Dendritic cell treated with granulocyte-macrophage colony-stimulating factor and Interleukin-4, amounts not matched to agents 40 ng/mL and 50 ng/mL, for 4 days (primary cell): ENCODE measurements around the gene PHC1.
"Not testable (repeated sequence)": the region's sequence is repeated elsewhere in the genome, so short reads cannot be mapped to it uniquely, and the experiment has no call there.

Experiments
- H3K27ac Mint-ChIP-seq: one replicate; pipeline ENCODE4 v1.8.0; 2022; ENCODE audit warnings: mild to moderate bottlenecking, mixed read lengths
- H3K27me3 Mint-ChIP-seq: one replicate; pipeline ENCODE4 v1.8.0; 2022; ENCODE audit warnings: mild to moderate bottlenecking, mixed read lengths
- H3K36me3 Mint-ChIP-seq: one replicate; pipeline ENCODE4 v1.8.0; 2022; ENCODE audit warnings: low read depth, mixed read lengths
- H3K4me1 Mint-ChIP-seq: one replicate; pipeline ENCODE4 v1.8.0; 2022; ENCODE audit warnings: low read depth, mixed read lengths
- H3K4me3 Mint-ChIP-seq: one replicate; pipeline ENCODE4 v1.8.0; 2022; ENCODE audit warnings: mild to moderate bottlenecking, moderate library complexity, mixed read lengths
- H3K9me3 Mint-ChIP-seq: one replicate; pipeline ENCODE4 v1.8.0; 2022; ENCODE audit warnings: mixed read lengths
- intact Hi-C: fragments of 100-400 bp; cut with micrococcal nuclease; formaldehyde crosslinking; loops from one replicate; pipeline ENCODE4 v1.15.0; 2022

The PHC1 gene

GRCh38 chr12:8914033-8914715 is at the start of gene PHC1:
Gene PHC1, plus strand, starts transcription at chr12:8914509. Its CDS starts 3,169 bp downstream, at chr12:8917678.
- not testable (repeated sequence) for H3K36me3 Mint-ChIP-seq, H3K9me3 Mint-ChIP-seq
- intact Hi-C loops, result loop anchor here (2.0 to 10.0 kb wide), 2 partner anchors 35 to 131 kb away; partner anchors contain the start of gene M6PR
- Mint-ChIP-seq H3K4me3 (peak within 1 kb of the TSS; percentile 86), H3K27me3 (peaks cover 11% of the 10 kb centered on the region), H3K4me1 (peaks cover 12% of the 10 kb centered on the region), H3K27ac (peak within 1 kb of the TSS; percentile 74)

GRCh38 chr12:8866429-8866828 is 47.9 kb upstream of the PHC1 start:
- Mint-ChIP-seq H3K9me3 (no peaks in the 10 kb centered on the region), H3K36me3 (no peaks in the 10 kb centered on the region), H3K4me3 (no peak overlapping the region), H3K27ac (no peak overlapping the region), H3K27me3 (no peaks in the 10 kb centered on the region), H3K4me1 (no peaks in the 10 kb centered on the region)
- intact Hi-C loops, result loop anchor here (10.0 kb wide), 1 partner anchor 212 kb away; no protein-coding TSS in a partner anchor

- H3K4me3 Mint-ChIP-seq, result no peak overlapping the region
- H3K27me3 Mint-ChIP-seq, result no peaks in the 10 kb centered on the region
- intact Hi-C loops, result loop anchor here (10.0 kb wide), 1 partner anchor 212 kb away; no protein-coding TSS in a partner anchor
- no peaks in the 10 kb centered on the region for H3K9me3 Mint-ChIP-seq
- no peak overlapping the region for H3K27ac Mint-ChIP-seq
- no peaks in the 10 kb centered on the region for H3K36me3 Mint-ChIP-seq
- no peaks in the 10 kb centered on the region for H3K4me1 Mint-ChIP-seq
Measured at GRCh38 chr12:8867009-8867408, 47.3 kb upstream of the PHC1 start.

GRCh38 chr12:8867786-8868185 is 46.5 kb upstream of the PHC1 start:
- H3K9me3 Mint-ChIP-seq, result no peaks in the 10 kb centered on the region
- intact Hi-C loops, result loop anchor here (10.0 kb wide), 1 partner anchor 213 kb away; no protein-coding TSS in a partner anchor
- H3K27me3 Mint-ChIP-seq, result no peaks in the 10 kb centered on the region
- H3K4me1 Mint-ChIP-seq, result no peaks in the 10 kb centered on the region
- no peaks in the 10 kb centered on the region for H3K36me3 Mint-ChIP-seq
- no peak overlapping the region for H3K27ac Mint-ChIP-seq
- H3K4me3 Mint-ChIP-seq, result no peak overlapping the region

- no peaks in the 10 kb centered on the region for H3K36me3 Mint-ChIP-seq
- no peaks in the 10 kb centered on the region for H3K27me3 Mint-ChIP-seq
- H3K9me3 Mint-ChIP-seq, result no peaks in the 10 kb centered on the region
- H3K27ac Mint-ChIP-seq, result no peak overlapping the region
- intact Hi-C loops, result no loop called here
- H3K4me3 Mint-ChIP-seq, result no peak overlapping the region
- no peaks in the 10 kb centered on the region for H3K4me1 Mint-ChIP-seq
Measured at GRCh38 chr12:8870586-8870985, 43.7 kb upstream of the PHC1 start.

GRCh38 chr12:8871068-8871467 is 43.2 kb upstream of the PHC1 start:
- no peak overlapping the region for H3K27ac Mint-ChIP-seq
- H3K27me3 Mint-ChIP-seq, result no peaks in the 10 kb centered on the region
- intact Hi-C loops, result no loop called here
- H3K4me1 Mint-ChIP-seq, result no peaks in the 10 kb centered on the region
- H3K9me3 Mint-ChIP-seq, result no peaks in the 10 kb centered on the region
- H3K4me3 Mint-ChIP-seq, result no peak overlapping the region
- no peaks in the 10 kb centered on the region for H3K36me3 Mint-ChIP-seq

- intact Hi-C loops, result no loop called here
- no peak overlapping the region for H3K27ac Mint-ChIP-seq
- peaks cover 7% of the 10 kb centered on the region for H3K4me1 Mint-ChIP-seq
- H3K36me3 Mint-ChIP-seq, result no peaks in the 10 kb centered on the region
- no peaks in the 10 kb centered on the region for H3K9me3 Mint-ChIP-seq
- no peak overlapping the region for H3K4me3 Mint-ChIP-seq
- peaks cover under 1% of the 10 kb centered on the region for H3K27me3 Mint-ChIP-seq
Measured at GRCh38 chr12:8876887-8877286, 37.4 kb upstream of the PHC1 start.

- Mint-ChIP-seq H3K4me3 (no peak overlapping the region), H3K4me1 (peaks cover 6% of the 10 kb centered on the region), H3K9me3 (no peaks in the 10 kb centered on the region), H3K36me3 (no peaks in the 10 kb centered on the region), H3K27me3 (peaks cover 5% of the 10 kb centered on the region), H3K27ac (no peak overlapping the region)
- intact Hi-C loops, result no loop called here
Measured at GRCh38 chr12:8886502-8887284, 27.6 kb upstream of the PHC1 start.

- H3K27ac Mint-ChIP-seq, result no peak overlapping the region
- intact Hi-C loops, result no loop called here
Measured at GRCh38 chr12:8887285-8887715, 27.0 kb upstream of the PHC1 start.

GRCh38 chr12:8890313-8891085 is 23.8 kb upstream of the PHC1 start:
- Mint-ChIP-seq H3K4me1 (peaks cover 6% of the 10 kb centered on the region), H3K9me3 (no peaks in the 10 kb centered on the region), H3K4me3 (peak overlapping the region; percentile 74), H3K27ac (peak overlapping the region; percentile 53), H3K27me3 (peaks cover 2% of the 10 kb centered on the region), H3K36me3 (no peaks in the 10 kb centered on the region)
- intact Hi-C loops, result loop anchor here (10.0 kb wide), 1 partner anchor 236 kb away; no protein-coding TSS in a partner anchor

More at GRCh38 chr12:8887285-8887715, 27.0 kb upstream of the PHC1 start:
- Mint-ChIP-seq H3K36me3 (no peaks in the 10 kb centered on the region), H3K4me1 (peaks cover 6% of the 10 kb centered on the region), H3K27me3 (peaks cover 3% of the 10 kb centered on the region), H3K9me3 (no peaks in the 10 kb centered on the region), H3K4me3 (no peak overlapping the region)

GRCh38 chr12:8891976-8892375 is 22.3 kb upstream of the PHC1 start:
- H3K9me3 Mint-ChIP-seq, result no peaks in the 10 kb centered on the region
- no peaks in the 10 kb centered on the region for H3K36me3 Mint-ChIP-seq
- no peak overlapping the region for H3K4me3 Mint-ChIP-seq
- intact Hi-C loops, result loop anchor here (10.0 kb wide), 1 partner anchor 237 kb away; no protein-coding TSS in a partner anchor
- H3K4me1 Mint-ChIP-seq, result peaks cover 8% of the 10 kb centered on the region
- no peak overlapping the region for H3K27ac Mint-ChIP-seq
- H3K27me3 Mint-ChIP-seq, result peaks cover 2% of the 10 kb centered on the region

- Mint-ChIP-seq H3K27ac (no peak overlapping the region), H3K36me3 (peaks cover under 1% of the 10 kb centered on the region), H3K9me3 (peaks cover 10% of the 10 kb centered on the region), H3K4me3 (no peak overlapping the region), H3K27me3 (peaks cover 2% of the 10 kb centered on the region), H3K4me1 (peaks cover 22% of the 10 kb centered on the region)
- intact Hi-C loops, result loop anchor here (10.0 kb wide), 1 partner anchor 240 kb away; no protein-coding TSS in a partner anchor
Measured at GRCh38 chr12:8894378-8894777, 19.9 kb upstream of the PHC1 start.

- Mint-ChIP-seq H3K27me3 (peaks cover 2% of the 10 kb centered on the region), H3K9me3 (peaks cover 16% of the 10 kb centered on the region), H3K27ac (no peak overlapping the region), H3K4me1 (peaks cover 28% of the 10 kb centered on the region), H3K4me3 (no peak overlapping the region), H3K36me3 (peaks cover 7% of the 10 kb centered on the region)
- intact Hi-C loops, result loop anchor here (10.0 kb wide), 1 partner anchor 240 kb away; no protein-coding TSS in a partner anchor
Measured at GRCh38 chr12:8894986-8895385, 19.3 kb upstream of the PHC1 start.
